Heart left ventricle (tissue), 13 donors: ENCODE measurements around the gene NCR3LG1.

Source experiments
- POLR2A ChIP-seq, 2 donors: fragments of 450-650 bp; IDR thresholded peaks; one replicate each; pipeline ENCODE4 v1.6.1; 2017; ENCODE audit warnings: antibody characterized with exemption in 2 of 2, mild to moderate bottlenecking in 2 of 2, moderate library complexity in 2 of 2
- TF ChIP-seq, protein P1 (sequence below), 12 donors: fragments of 200-600 bp; sonication (generic) in 4 of 12; IDR thresholded peaks; one replicate each; pipeline versions ENCODE4 v1.5.0 to v1.8.0; 2018 to 2022; ENCODE audit warnings: antibody characterized with exemption in 12 of 12, mild to moderate bottlenecking in 5 of 12
- donor health status: ischemic (EF 13 %, LVEDD 7.1; RV severe dilation, severe dysfunction).
- donor health status: DM: no; HTN: yes; CAD: no.
- donor health status: DM: no; HTN: no; CAD: no.
- donor health status: ischemic (EF 25% LVEDD 6.9; RV normal size, moderate dysfunction).
- donor health status: ischemic (EF 25% LVEDD 5.7; RV mildly dilated, moderate dysfunction).
- donor health status: ischemic (EF 35%, LVEDD 5.7; RV mildly dilated, moderate dysfunction).
- donor health status: nonischemic (EF 11% LVEDD 7.7; RV severe dilation, severe dysfunction).
- donor health status: DM: yes; HTN: yes; CAD: no.
- donor health status: PGD.
- donor health status: ischemic (EF 29% LVEDD 5.4; RV normal size, mild dysfunction).
- donor health status: nonischemic (EF 23%, LVEDD 6.1; RV moderate dilation, normal function).

DNA sequence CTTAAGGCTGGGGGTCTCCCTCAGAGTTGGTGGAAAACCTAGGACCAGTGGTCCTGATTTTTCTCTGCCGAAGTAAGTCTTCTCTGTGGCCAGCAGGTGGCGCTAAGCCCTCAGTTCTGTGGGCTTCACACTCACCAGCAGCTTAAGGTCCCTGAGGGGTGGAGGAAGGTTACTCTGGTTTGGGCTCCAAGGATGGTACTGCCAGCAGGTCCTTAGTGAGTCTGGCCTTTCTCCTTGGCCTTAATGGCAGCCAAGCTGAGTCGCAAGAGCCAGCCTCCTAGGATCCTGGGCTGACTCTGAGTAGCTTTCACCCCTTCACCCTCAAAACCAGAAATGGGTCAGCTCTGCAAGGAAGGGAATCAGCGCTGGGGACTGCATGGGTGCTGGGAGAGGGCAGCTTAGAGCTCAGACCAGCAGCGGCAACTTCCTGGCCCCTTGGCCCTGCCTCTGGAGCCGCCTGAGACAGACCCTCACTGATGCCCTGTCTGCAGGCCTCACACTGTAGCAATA, 32.5 kb downstream of the NCR3LG1 start:
- no peak for TF ChIP-seq POLR2A (IDR thresholded peaks at IDR 0.05)
- TF ChIP-seq, protein P1, sequence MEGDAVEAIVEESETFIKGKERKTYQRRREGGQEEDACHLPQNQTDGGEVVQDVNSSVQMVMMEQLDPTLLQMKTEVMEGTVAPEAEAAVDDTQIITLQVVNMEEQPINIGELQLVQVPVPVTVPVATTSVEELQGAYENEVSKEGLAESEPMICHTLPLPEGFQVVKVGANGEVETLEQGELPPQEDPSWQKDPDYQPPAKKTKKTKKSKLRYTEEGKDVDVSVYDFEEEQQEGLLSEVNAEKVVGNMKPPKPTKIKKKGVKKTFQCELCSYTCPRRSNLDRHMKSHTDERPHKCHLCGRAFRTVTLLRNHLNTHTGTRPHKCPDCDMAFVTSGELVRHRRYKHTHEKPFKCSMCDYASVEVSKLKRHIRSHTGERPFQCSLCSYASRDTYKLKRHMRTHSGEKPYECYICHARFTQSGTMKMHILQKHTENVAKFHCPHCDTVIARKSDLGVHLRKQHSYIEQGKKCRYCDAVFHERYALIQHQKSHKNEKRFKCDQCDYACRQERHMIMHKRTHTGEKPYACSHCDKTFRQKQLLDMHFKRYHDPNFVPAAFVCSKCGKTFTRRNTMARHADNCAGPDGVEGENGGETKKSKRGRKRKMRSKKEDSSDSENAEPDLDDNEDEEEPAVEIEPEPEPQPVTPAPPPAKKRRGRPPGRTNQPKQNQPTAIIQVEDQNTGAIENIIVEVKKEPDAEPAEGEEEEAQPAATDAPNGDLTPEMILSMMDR (IDR thresholded peaks at IDR 0.05), result peak; percentile 84 to 95 (median 90)
